Measurements from ENCODE around the gene TRA2B.

- TF ChIP-seq CTCF (IDR thresholded peaks at IDR 0.05; ENCODE audit: low read length): no peak
- TF ChIP-seq EZH2phosphoT487 (IDR thresholded peaks at IDR 0.05; ENCODE audit: low read length): no peak
- TF ChIP-seq EZH2 (optimal IDR thresholded peaks at IDR 0.05; ENCODE audit: low read depth, low read length): no peak
These were observed 38.3 kb upstream of the TRA2B start for GRCh38 chr3:185976100-185976499.

Measured in MM.1S (cell line).